Loucy (cell line): ENCODE data around the gene RGMB.

Experiments used
- H2AFZ ChIP-seq: fragments of 200-600 bp; sonication (generic); 2 replicates; pipeline ENCODE4 v1.6.0; 2016; ENCODE audit warnings: antibody characterized with exemption, mild to moderate bottlenecking, low read length, moderate library complexity
- H3F3A ChIP-seq: fragments of 200-600 bp; 2 replicates; pipeline ENCODE4 v1.6.0; 2016; ENCODE audit warnings: antibody characterized with exemption, low read depth, mild to moderate bottlenecking
- H3K27me3 ChIP-seq: fragments of 200-600 bp; sonication (generic); 2 replicates; pipeline ENCODE4 v1.6.1; 2014; ENCODE audit warnings: low read length, mild to moderate bottlenecking; ENCODE audit not compliant: insufficient read depth, poor library complexity, severe bottlenecking
- H3K36me3 ChIP-seq: fragments of 200-600 bp; sonication (generic); 2 replicates; pipeline ENCODE4 v1.6.1; 2016; ENCODE audit warnings: low read length; ENCODE audit not compliant: insufficient read depth
- H3K4me1 ChIP-seq: fragments of 200-600 bp; sonication (generic); 2 replicates; pipeline ENCODE4 v1.5.1; 2014; ENCODE audit warnings: low read length, mild to moderate bottlenecking; ENCODE audit not compliant: insufficient read depth, poor library complexity, severe bottlenecking
- H3K4me2 ChIP-seq: fragments of 200-600 bp; sonication (generic); 2 replicates; pipeline ENCODE4 v1.6.0; 2014; ENCODE audit warnings: antibody characterized with exemption, low read length, low read depth, mild to moderate bottlenecking; ENCODE audit not compliant: poor library complexity, severe bottlenecking
- H3K4me3 ChIP-seq: fragments of 200-600 bp; sonication (generic); 2 replicates; pipeline ENCODE4 v1.5.1; 2014; ENCODE audit warnings: low read length, mild to moderate bottlenecking, mixed read lengths; ENCODE audit not compliant: poor library complexity, severe bottlenecking
- H3K79me2 ChIP-seq: fragments of 200-600 bp; sonication (generic); 2 replicates; pipeline ENCODE4 v1.6.1; 2014; ENCODE audit warnings: low read length; ENCODE audit not compliant: insufficient read depth
- H3K9ac ChIP-seq: fragments of 200-600 bp; sonication (generic); 2 replicates; pipeline ENCODE4 v1.6.0; 2014; ENCODE audit warnings: mild to moderate bottlenecking, low read depth, low read length, moderate library complexity; ENCODE audit not compliant: poor library complexity, severe bottlenecking
- H3K9me2 ChIP-seq: fragments of 200-600 bp; sonication (generic); replicated peaks from 2 replicates; pipeline ENCODE4 v1.6.1; 2016; ENCODE audit warnings: low read depth, low read length, mixed read lengths
- H3K9me3 ChIP-seq: fragments of 200-600 bp; sonication (generic); 2 replicates; pipeline ENCODE4 v1.6.1; 2014; ENCODE audit warnings: mild to moderate bottlenecking, antibody characterized with exemption, low read length, low read depth; ENCODE audit not compliant: insufficient read depth
- H4K20me1 ChIP-seq: fragments of 200-600 bp; sonication (generic); 2 replicates; pipeline ENCODE4 v1.6.0; 2014; ENCODE audit warnings: antibody characterized with exemption, low read length, mild to moderate bottlenecking; ENCODE audit not compliant: insufficient read depth, poor library complexity, severe bottlenecking
- CTCF ChIP-seq: fragments of 200-600 bp; sonication (generic); conservative IDR thresholded peaks from 2 replicates; pipeline ENCODE4 v1.5.1; 2014; ENCODE audit warnings: mild to moderate bottlenecking, antibody characterized with exemption, low read length
- EZH2phosphoT487 ChIP-seq: fragments of 200-600 bp; IDR thresholded peaks from 2 replicates; pipeline ENCODE4 v1.6.1; 2018; ENCODE audit warnings: antibody characterized with exemption, mild to moderate bottlenecking, moderate library complexity, borderline replicate concordance

The RGMB gene

GRCh38 chr5:98768960-98769209 is 4.6 kb upstream of the RGMB start:
- no peak for TF ChIP-seq EZH2phosphoT487
- TF ChIP-seq CTCF: no peak
- Histone ChIP-seq H2AFZ (no peak overlapping the region), H3K9me3 (no peaks in the 10 kb centered on the region), H3K9me2 (no peaks in the 10 kb centered on the region), H3K9ac (no peak overlapping the region), H3K4me1 (peaks cover 10% of the 10 kb centered on the region), H3K27me3 (peaks cover 6% of the 10 kb centered on the region), H3F3A (no peaks in the 10 kb centered on the region), H3K36me3 (no peaks in the 10 kb centered on the region), H3K4me3 (no peak overlapping the region), H3K79me2 (no peaks in the 10 kb centered on the region), H3K4me2 (no peak overlapping the region), H4K20me1 (no peaks in the 10 kb centered on the region)

- Histone ChIP-seq H4K20me1 (no peaks in the 10 kb centered on the region), H3K4me1 (peaks cover 10% of the 10 kb centered on the region), H3K4me3 (peak overlapping the region; percentile 78), H2AFZ (peak overlapping the region; percentile 85), H3K4me2 (peak overlapping the region; percentile 95), H3K9me3 (no peaks in the 10 kb centered on the region), H3K79me2 (no peaks in the 10 kb centered on the region), H3K9ac (no peak overlapping the region), H3K36me3 (no peaks in the 10 kb centered on the region), H3K27me3 (peaks cover 11% of the 10 kb centered on the region), H3K9me2 (no peaks in the 10 kb centered on the region), H3F3A (no peaks in the 10 kb centered on the region)
- TF ChIP-seq EZH2phosphoT487 (no peak), CTCF (0 out of 2 replicates have a peak, but pooled peaks have one; percentile 25)
Measured at GRCh38 chr5:98769210-98769958, 4.1 kb upstream of the RGMB start.

GRCh38 chr5:98769959-98770208 is 3.6 kb upstream of the RGMB start:
- peaks cover 16% of the 10 kb centered on the region for H3K27me3 ChIP-seq

More at GRCh38 chr5:98769959-98770208, 3.6 kb upstream of the RGMB start:
- H3K36me3 ChIP-seq: no peaks in the 10 kb centered on the region
- H3K79me2 ChIP-seq: no peaks in the 10 kb centered on the region
- no peak overlapping the region for H3K9ac ChIP-seq
- no peak for TF ChIP-seq EZH2phosphoT487
- no peak for TF ChIP-seq CTCF
- no peaks in the 10 kb centered on the region for H3K9me3 ChIP-seq
- H3K4me2 ChIP-seq: peak overlapping the region; percentile 95
- no peaks in the 10 kb centered on the region for H4K20me1 ChIP-seq
- peak overlapping the region; percentile 85 for H2AFZ ChIP-seq
- H3F3A ChIP-seq: no peaks in the 10 kb centered on the region
- H3K9me2 ChIP-seq: no peaks in the 10 kb centered on the region
- H3K4me3 ChIP-seq: peak overlapping the region; percentile 78
- H3K4me1 ChIP-seq: peaks cover 10% of the 10 kb centered on the region
